Muscle layer of colon (tissue), 2 donors: Measurements from ENCODE around the gene RAVER1.

ENCODE experiments used
- H3K27ac ChIP-seq: one replicate; pipeline ENCODE4 v1.7.0; 2013; ENCODE audit warnings: low read depth, mild to moderate bottlenecking, low read length, moderate library complexity
- H3K27me3 ChIP-seq, 2 donors: one replicate each; pipeline ENCODE4 v1.7.0; 2013; ENCODE audit warnings: low read length in 2 of 2, mild to moderate bottlenecking in 2 of 2; ENCODE audit not compliant: insufficient read depth in 2 of 2, control insufficient read depth in 1 of 2
- H3K36me3 ChIP-seq: one replicate; pipeline ENCODE4 v1.7.0; 2013; ENCODE audit warnings: mild to moderate bottlenecking, low read length; ENCODE audit not compliant: insufficient read depth
- H3K4me1 ChIP-seq: one replicate; pipeline ENCODE4 v1.7.0; 2013; ENCODE audit warnings: mild to moderate bottlenecking, low read length; ENCODE audit not compliant: insufficient read depth
- H3K4me3 ChIP-seq, 2 donors: one replicate each; pipeline ENCODE4 v1.7.0; 2013; ENCODE audit warnings: low read length in 2 of 2, low read depth in 1 of 2, mild to moderate bottlenecking in 1 of 2, moderate library complexity in 1 of 2
- H3K9ac ChIP-seq: one replicate; pipeline ENCODE4 v1.7.0; 2013; ENCODE audit warnings: low read length
- H3K9me3 ChIP-seq: one replicate; pipeline ENCODE4 v1.7.0; 2013; ENCODE audit warnings: mild to moderate bottlenecking, low read length
- donor health status: abdominal sarcoma.
- donor health status: Adenocarcinoma of cecum.

Gene RAVER1

DNA sequence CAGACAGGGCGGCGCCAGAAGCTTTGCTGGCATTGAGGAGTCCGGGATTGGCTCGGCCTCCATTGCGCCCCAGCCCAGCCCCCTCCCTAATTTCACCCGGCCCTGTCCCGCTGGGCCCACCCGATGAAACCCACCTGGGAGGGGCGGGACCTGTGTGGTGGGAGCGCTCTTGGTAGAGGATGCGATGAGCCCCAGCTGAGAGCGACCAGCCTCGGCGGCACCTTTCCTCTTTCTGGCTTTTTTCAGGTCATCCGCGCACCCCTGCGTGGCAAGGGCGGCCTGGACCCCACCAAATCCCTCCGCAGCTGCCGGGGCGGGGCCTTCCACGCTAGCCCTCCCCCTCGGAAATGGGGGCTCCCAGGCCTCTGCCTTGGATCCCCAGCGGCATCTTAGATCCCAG, 23.9 kb downstream of the RAVER1 start, which contains the start of gene ZGLP1:
TSS of gene ZGLP1 (minus strand) at position 393 of the 400 bp plus-strand sequence.
- H3K4me1 ChIP-seq, result no peaks in the 10 kb centered on the region
- H3K27ac ChIP-seq, result no peak within 1 kb of the TSS
- no peaks in the 10 kb centered on the region for H3K9me3 ChIP-seq
- H3K27me3 ChIP-seq, result no peaks in the 10 kb centered on the region
- H3K4me3 ChIP-seq, result no peak within 1 kb of the TSS
- H3K9ac ChIP-seq, result no peak within 1 kb of the TSS
- peaks cover 11% of the 10 kb centered on the region for H3K36me3 ChIP-seq

DNA sequence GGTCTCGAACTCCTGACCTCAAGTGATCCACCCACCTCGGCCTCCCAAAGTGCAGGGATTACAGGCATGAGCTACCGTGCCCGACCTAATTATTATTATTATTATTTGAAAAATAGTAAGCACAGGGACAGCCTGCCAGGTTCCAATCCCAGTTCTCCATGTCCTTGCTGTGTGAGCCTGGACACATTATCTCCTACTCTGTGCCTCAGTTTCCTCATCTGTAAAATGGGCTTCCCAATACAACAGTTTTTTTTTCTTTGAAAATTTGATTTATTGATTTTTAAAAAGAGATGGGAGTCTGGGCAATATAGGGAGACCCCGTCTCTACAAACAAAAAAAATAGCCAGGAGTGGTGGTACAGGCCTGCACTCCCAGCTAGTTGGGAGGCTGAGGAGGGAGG, 27.0 kb downstream of the RAVER1 start:
- no peak overlapping the region for H3K27ac ChIP-seq
- no peaks in the 10 kb centered on the region for H3K9me3 ChIP-seq
- H3K4me1 ChIP-seq, result no peaks in the 10 kb centered on the region
- H3K4me3 ChIP-seq, result no peak overlapping the region
- no peak overlapping the region for H3K9ac ChIP-seq
- peaks cover 11% of the 10 kb centered on the region for H3K36me3 ChIP-seq
- peaks cover 0 to 1% of the 10 kb centered on the region in 2 donors for H3K27me3 ChIP-seq

- no peaks in the 10 kb centered on the region for H3K9me3 ChIP-seq
- peaks cover 5% of the 10 kb centered on the region for H3K36me3 ChIP-seq
- H3K4me1 ChIP-seq, result no peaks in the 10 kb centered on the region
- no peak overlapping the region for H3K27ac ChIP-seq
- H3K9ac ChIP-seq, result no peak overlapping the region
- H3K27me3 ChIP-seq, result peaks cover 0 to 5% of the 10 kb centered on the region in 2 donors
- H3K4me3 ChIP-seq, result no peak overlapping the region
Measured at GRCh38 chr19:10305139-10305806, 28.1 kb downstream of the RAVER1 start.

DNA sequence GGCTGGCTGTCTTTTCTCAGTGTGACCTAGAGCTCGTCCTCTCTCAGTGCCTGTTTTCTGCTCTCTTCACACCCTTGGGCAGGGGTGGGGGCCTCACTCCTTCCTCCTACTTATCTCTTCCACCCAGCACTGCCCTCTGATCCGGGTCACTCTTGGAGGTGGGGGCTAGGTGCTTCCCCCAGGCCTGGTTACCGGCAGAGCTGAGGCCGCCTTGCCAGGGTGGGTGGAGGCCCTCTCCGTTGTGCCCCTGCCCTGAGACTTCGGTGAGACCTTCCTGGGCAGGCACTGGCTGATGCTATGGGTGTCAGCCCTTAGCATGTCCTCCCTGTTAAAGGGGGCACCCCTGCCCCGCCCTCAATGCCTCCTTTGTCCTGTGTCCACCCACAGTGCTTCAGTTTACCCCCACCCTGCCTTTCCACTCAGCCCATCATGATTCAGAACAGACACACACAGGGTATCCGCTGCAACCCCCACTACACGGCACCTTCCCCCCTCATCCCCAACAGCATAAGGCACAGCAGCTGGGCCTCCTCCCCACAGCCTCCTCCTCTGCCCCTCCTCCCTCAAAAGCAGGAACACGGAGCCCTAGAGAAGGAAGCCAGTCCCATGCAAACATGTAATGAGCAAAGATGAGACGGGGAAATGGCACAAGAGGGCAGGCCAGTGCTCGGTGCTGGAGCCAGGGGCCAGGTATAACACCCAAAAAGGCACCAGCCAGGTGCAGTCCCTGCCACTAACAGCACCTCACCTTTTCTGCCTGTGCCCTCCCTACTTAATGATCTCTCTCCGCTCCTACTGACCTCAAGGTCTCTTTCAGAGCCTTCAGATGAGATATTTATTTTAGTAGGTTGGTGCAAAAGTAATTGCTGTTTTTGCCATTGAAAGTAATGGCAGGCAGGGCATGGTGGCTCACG, 33.5 kb downstream of the RAVER1 start:
- Histone ChIP-seq H3K27ac (no peak overlapping the region), H3K9me3 (no peaks in the 10 kb centered on the region), H3K27me3 (peaks cover 13 to 31% of the 10 kb centered on the region in 2 donors), H3K4me1 (peaks cover 12% of the 10 kb centered on the region), H3K36me3 (no peaks in the 10 kb centered on the region), H3K4me3 (no peak overlapping the region), H3K9ac (no peak overlapping the region)

- Histone ChIP-seq H3K27me3 (peaks cover 46 to 64% of the 10 kb centered on the region in 2 donors), H3K9me3 (no peaks in the 10 kb centered on the region), H3K36me3 (no peaks in the 10 kb centered on the region), H3K9ac (no peak overlapping the region), H3K27ac (no peak overlapping the region), H3K4me3 (no peak overlapping the region), H3K4me1 (peaks cover 32% of the 10 kb centered on the region)
Measured at GRCh38 chr19:10295847-10296591, 37.3 kb downstream of the RAVER1 start.

GRCh38 chr19:10295305-10295846, 38.0 kb downstream of the RAVER1 start:
- Histone ChIP-seq H3K27me3 (peaks cover 52 to 70% of the 10 kb centered on the region in 2 donors), H3K9ac (no peak overlapping the region), H3K4me1 (peaks cover 39% of the 10 kb centered on the region), H3K36me3 (no peaks in the 10 kb centered on the region), H3K4me3 (no peak overlapping the region), H3K27ac (no peak overlapping the region), H3K9me3 (no peaks in the 10 kb centered on the region)

DNA sequence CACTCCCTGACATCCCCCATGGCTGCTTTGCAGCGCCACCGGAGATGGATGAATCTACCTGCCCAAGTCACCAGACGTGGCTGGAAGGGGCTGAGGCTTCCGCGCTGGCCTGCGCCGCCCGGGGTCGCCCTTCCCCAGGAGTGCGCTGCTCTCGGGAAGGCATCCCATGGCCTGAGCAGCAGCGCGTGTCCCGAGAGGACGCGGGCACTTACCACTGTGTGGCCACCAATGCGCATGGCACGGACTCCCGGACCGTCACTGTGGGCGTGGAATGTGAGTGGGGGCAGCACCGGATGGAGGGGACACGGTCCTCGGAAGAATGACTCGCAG, 39.0 kb downstream of the RAVER1 start:
- Histone ChIP-seq H3K27me3 (peaks cover 59 to 74% of the 10 kb centered on the region in 2 donors), H3K4me1 (peaks cover 46% of the 10 kb centered on the region), H3K4me3 (no peak overlapping the region)

DNA sequence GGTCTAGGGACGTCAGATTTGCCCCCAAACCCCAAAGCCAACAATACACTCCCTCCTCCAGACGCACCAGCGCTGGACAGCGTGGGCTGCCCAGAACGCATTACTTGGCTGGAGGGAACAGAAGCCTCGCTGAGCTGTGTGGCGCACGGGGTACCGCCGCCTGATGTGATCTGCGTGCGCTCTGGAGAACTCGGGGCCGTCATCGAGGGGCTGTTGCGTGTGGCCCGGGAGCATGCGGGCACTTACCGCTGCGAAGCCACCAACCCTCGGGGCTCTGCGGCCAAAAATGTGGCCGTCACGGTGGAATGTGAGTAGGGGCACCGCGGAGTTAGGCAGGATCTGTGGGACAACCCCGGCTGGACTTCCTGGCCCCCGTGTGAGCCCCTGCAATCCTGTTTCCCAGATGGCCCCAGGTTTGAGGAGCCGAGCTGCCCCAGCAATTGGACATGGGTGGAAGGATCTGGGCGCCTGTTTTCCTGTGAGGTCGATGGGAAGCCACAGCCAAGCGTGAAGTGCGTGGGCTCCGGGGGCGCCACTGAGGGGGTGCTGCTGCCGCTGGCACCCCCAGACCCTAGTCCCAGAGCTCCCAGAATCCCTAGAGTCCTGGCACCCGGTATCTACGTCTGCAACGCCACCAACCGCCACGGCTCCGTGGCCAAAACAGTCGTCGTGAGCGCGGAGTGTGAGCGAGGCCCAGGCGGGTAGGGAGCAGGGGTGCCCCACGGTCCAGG, 39.5 kb downstream of the RAVER1 start:
- no peak overlapping the region for H3K9ac ChIP-seq
- no peak overlapping the region for H3K4me3 ChIP-seq
- H3K27me3 ChIP-seq, result peaks cover 64 to 80% of the 10 kb centered on the region in 2 donors
- no peaks in the 10 kb centered on the region for H3K9me3 ChIP-seq
- H3K27ac ChIP-seq, result no peak overlapping the region
- peaks cover 52% of the 10 kb centered on the region for H3K4me1 ChIP-seq
- H3K36me3 ChIP-seq, result no peaks in the 10 kb centered on the region

More for the DNA sequence above, 39.0 kb downstream of the RAVER1 start:
- Histone ChIP-seq H3K27ac (no peak overlapping the region), H3K9ac (no peak overlapping the region), H3K9me3 (no peaks in the 10 kb centered on the region), H3K36me3 (no peaks in the 10 kb centered on the region)

- H3K4me1 ChIP-seq, result peaks cover 53% of the 10 kb centered on the region
- H3K27ac ChIP-seq, result no peak overlapping the region
- H3K9ac ChIP-seq, result no peak overlapping the region
- no peaks in the 10 kb centered on the region for H3K36me3 ChIP-seq
- H3K4me3 ChIP-seq, result peak overlapping the region in 1 of 2 donors; percentile 32
- H3K27me3 ChIP-seq, result peaks cover 70 to 88% of the 10 kb centered on the region in 2 donors
- H3K9me3 ChIP-seq, result no peaks in the 10 kb centered on the region
Measured at GRCh38 chr19:10292789-10293636, 40.3 kb downstream of the RAVER1 start.

DNA sequence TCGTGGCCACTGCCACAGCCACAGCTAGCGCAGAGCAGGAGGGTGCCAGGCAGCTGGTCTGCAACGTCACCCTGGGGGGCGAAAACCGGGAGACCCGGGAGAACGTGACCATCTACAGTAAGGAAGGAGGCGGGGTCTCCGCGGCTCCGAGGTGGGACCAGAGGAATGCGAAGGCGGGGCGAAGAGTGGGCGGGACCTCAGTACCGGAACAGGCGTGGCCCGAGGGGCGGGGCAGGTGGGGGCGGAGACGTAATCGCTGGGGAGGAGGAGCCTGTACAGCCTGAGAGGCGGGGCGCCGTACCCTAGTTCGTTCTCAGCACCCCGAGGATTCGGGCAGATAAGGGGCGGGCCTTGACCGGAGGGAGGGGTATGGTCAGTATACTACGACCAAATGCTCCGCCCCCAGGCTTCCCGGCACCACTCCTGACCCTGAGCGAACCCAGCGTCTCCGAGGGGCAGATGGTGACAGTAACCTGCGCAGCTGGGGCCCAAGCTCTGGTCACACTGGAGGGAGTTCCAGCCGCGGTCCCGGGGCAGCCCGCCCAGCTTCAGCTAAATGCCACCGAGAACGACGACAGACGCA, 41.0 kb downstream of the RAVER1 start:
- Histone ChIP-seq H3K36me3 (no peaks in the 10 kb centered on the region), H3K9ac (no peak overlapping the region), H3K27ac (no peak overlapping the region), H3K9me3 (no peaks in the 10 kb centered on the region), H3K4me1 (peaks cover 53% of the 10 kb centered on the region), H3K27me3 (peaks cover 77 to 95% of the 10 kb centered on the region in 2 donors), H3K4me3 (peak overlapping the region in 1 of 2 donors; percentile 47)
